Measurements from ENCODE around the gene MINPP1.
"Not testable (repeated sequence)": the region's sequence is repeated elsewhere in the genome, so short reads cannot be mapped to it uniquely, and the experiment has no call there.

MINPP1 gene

DNA sequence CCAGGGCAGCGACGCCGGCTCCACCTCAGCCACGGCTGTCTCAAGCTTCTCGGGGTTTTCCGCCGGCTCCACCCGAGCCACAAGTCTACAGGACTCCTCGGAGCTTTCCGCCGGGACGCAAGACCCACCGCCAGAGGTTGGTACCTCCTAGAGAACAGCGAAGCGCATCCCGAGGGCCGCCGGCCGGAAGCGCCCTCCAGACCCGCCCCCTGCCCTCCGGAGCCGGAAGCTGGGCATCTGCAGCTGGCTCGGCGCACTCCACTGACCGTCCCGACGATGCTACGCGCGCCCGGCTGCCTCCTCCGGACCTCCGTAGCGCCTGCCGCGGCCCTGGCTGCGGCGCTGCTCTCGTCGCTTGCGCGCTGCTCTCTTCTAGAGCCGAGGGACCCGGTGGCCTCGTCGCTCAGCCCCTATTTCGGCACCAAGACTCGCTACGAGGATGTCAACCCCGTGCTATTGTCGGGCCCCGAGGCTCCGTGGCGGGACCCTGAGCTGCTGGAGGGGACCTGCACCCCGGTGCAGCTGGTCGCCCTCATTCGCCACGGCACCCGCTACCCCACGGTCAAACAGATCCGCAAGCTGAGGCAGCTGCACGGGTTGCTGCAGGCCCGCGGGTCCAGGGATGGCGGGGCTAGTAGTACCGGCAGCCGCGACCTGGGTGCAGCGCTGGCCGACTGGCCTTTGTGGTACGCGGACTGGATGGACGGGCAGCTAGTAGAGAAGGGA lies at the start of gene MINPP1:
Gene MINPP1, plus strand, starts transcription at position 254 of the 726 bp plus-strand sequence. Its CDS starts 23 bp downstream, at position 277.
- peak; percentile 83 for DNase-seq (ENCODE audit: low spot score)

GRCh38 chr10:87456586-87457220 lies 48.0 kb upstream of the MINPP1 start:
- DNase-seq (ENCODE audit: low spot score), result not testable (repeated sequence)

- not testable (repeated sequence) for DNase-seq (ENCODE audit: low spot score)
Measured at GRCh38 chr10:87461751-87462150, 42.9 kb upstream of the MINPP1 start.

DNA sequence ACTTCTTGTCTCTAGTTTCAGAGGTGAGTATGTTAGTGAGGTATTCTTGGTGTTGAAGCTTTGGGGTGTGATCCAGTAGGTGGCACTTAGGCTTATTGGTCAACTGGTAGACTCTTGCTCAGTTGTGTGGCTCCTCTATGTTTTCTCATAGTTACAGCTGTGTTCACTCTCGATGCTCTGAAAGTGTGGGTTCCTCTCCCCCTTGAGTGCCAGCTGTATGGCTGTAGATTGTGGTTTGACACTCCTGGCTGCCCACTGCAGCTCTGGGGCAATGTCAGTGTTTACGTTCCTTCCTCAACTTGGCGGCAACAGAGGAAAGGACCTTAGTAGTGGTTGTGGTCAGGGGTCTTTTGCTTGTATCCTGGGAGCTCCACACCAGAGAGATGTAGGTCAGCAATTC lies 37.8 kb upstream of the MINPP1 start:
- DNase-seq (ENCODE audit: low spot score), result not testable (repeated sequence)

GRCh38 chr10:87488733-87489132 lies 16.0 kb upstream of the MINPP1 start:
- not testable (repeated sequence) for DNase-seq (ENCODE audit: low spot score)

DNA sequence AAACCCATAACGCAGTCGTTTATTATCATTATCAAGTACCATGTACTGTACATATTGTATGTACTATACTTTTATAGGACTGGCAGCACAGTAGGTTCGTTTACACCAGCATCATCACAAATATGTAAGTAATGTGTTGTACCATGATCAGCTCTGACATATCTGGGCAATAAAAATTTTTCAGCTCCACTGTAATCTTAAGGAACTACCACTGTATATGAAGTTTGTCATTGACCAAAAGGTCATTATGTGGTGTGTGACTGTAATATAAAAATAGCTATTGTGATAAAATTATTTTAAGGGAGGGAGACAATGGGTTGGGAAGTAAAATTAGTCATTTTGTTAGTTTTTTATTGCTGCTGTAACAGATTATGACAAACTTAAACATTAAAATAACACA lies 14.4 kb upstream of the MINPP1 start:
- not testable (repeated sequence) for DNase-seq (ENCODE audit: low spot score)

- not testable (repeated sequence) for DNase-seq (ENCODE audit: low spot score)
Measured at GRCh38 chr10:87492450-87492849, 12.2 kb upstream of the MINPP1 start.

- not testable (repeated sequence) for DNase-seq (ENCODE audit: low spot score)
Measured at GRCh38 chr10:87495446-87495845, 9.2 kb upstream of the MINPP1 start.

DNA sequence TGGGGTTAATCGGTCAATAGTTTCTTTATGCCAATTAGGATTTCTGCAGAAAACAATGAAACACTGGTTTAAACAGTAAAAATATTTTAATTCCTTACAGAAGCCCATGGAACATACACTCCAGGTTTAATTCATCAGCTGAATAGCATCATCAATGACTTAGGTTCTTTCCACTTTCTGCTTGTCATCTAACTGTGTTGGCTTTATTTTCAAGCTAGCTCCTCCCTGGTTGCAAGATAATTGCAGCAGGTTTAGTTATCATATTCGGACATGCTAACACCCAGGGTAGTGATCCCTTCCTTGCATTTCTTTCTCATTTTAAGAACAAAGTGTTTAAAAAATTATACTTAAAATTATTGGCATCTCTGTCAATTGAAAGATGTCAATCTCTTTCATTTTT lies 7.3 kb upstream of the MINPP1 start:
- DNase-seq (ENCODE audit: low spot score), result not testable (repeated sequence)

DNA sequence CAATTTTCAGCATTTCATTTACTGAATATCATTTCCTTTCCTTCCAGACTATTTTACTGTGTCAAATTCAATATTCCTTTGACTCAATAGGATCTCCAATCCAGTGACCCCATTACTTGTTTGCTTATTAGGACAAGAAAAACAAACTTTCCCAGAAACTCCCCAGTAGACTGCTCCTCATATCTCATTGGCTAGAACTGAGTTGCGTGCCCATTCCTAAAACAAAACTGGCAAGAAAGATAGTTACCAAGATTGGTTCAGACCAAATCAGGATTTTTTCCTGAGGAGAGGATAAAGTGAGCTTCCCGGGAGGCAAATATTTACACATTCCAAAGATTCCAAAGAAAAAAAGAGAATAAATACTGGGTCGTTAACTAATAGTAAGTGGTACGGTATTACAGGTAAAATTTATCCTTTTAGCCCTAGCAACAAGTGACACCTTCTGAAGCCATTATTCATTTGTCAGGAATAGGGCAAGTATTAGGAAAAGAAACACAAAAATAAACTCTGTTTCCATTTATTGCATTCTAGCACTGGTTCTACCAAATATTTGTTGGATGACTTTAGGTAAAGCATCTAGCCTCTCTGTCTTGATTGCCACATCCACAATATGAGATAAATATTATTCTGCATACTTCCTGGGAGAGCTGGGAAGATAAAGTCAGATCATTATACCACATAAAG lies 6.4 kb upstream of the MINPP1 start:
- DNase-seq (ENCODE audit: low spot score), result not testable (repeated sequence)

- DNase-seq (ENCODE audit: low spot score), result no peak
Measured at GRCh38 chr10:87500646-87501048, 4.0 kb upstream of the MINPP1 start.

DNA sequence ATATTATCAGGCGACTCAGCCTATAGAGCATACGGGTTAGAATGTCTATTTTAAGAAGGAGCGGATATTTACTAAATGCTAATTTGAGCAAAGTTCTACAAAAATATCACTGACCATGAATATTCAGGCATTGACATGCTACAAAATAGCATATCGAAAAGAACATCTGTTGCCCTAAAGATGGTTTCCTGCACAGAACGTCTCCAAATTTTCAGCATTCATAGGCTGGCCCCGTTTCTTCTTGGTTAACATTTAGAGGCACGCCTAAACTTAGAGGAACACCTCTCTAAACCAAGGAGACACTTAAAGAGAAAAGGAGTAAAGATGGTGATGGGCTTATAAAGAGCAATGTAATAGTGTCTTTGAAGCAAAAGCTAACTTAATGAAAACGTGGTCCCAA lies 1.3 kb upstream of the MINPP1 start:
- no peak for DNase-seq (ENCODE audit: low spot score)

DNA sequence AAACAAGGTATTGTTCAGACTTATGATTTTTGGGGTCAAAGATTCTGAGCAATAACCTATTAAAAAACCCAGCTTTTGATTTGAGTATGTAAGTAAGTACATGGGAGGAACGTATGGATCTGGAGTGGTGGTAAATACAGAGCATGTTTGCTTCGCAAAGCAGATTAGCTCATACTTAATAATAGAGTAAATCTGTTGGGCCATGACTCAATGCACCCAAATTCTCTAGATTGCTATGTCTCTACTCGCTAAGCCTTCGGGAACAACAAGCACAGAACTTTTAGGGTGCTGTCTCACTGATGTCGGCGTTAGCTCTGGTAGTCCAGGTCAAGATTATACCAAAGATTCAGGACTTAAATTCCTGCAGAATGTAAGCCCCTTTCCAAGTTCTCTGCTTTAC lies 807 bp upstream of the MINPP1 start:
- no peak for DNase-seq (ENCODE audit: low spot score)

DNA sequence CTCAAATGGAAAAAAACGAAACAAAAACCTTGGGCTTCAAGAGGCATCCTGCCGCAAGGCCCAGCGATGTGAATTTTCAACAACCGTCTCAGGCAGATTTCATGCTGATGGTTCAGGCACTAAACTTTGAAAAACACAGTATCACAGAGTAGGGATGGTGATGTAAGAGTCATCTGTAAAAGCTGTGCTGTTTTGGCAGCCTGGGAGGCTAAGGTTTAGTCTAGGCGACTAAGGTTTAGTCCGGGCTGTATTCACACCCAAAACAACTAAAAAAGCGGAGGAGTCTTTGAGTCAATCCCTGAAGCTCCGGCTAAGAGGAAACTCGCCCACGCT lies 420 bp upstream of the MINPP1 start:
- no peak for DNase-seq (ENCODE audit: low spot score)

DNA sequence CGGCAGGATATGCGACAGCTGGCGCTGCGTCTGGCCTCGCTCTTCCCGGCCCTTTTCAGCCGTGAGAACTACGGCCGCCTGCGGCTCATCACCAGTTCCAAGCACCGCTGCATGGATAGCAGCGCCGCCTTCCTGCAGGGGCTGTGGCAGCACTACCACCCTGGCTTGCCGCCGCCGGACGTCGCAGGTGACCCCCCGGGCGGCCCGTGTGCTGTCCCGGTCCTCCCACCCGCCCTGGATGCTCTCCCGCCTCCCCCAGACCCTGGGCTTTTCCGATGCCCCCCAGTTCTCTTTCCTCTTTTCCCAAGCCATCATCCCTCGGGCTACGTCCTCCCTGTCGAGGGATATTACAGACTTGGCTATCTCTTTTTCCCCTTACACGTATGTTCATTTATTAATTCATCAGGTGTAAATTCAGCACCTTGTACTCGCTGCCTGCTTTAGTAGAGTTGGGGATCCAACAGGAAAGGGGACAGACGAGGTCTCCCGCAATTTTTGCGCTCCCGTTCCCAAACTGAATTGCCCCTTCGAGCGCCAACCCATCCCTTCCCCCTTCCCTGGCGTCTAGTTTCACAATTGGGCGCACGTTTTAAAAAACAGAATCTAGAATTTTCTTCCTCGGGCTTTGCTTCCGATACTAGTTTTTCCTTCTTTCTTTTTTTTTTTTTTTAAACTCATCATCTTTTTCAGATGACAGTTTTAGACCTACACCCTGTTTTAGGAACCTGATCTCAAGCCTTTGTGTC lies 846 bp downstream of the MINPP1 start:
- peak; percentile 73 for DNase-seq (ENCODE audit: low spot score)

GRCh38 chr10:87506956-87507355 lies 2.3 kb downstream of the MINPP1 start:
- no peak for DNase-seq (ENCODE audit: low spot score)

DNA sequence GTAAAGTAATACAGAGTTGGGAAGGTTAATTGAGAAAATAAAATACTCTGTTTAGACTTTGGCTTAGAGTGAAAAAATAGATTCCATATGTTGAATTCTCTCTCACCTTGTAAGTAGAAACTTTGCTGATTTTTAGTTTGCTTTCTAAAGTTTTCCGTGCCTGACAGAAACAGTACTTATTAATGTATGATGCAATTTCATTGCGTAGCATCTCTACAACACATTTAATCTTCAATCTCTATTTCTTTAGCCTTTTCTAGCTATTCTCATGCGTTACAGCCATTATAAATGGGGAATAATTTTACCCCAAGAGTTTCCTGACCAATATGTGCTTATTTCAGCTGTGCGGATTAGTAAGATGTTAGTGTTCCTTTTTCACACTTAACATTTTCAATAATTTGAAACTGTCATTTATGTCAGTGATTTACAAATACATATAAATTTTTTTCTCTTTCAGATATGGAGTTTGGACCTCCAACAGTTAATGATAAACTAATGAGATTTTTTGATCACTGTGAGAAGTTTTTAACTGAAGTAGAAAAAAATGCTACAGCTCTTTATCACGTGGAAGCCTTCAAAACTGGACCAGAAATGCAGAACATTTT lies 3.3 kb downstream of the MINPP1 start:
- no peak for DNase-seq (ENCODE audit: low spot score)

DNA sequence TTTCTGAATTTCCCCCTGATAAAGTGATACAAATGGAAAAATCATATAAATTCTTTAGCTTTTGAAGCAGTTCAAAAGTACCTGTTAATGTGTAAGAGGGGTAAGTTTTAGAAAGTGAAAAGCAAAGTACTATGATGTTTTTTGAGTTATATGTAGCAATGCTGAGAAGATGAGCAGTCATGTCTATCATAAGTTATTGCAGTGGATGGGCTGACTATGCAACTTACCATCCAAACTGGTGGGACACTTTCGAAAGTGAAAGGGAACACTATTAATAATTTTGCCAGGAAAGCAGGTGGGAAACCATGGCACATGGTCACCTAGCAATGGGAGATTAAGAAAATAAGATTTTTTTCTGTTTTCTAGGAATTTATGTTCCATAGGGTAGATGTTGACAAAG lies 4.1 kb downstream of the MINPP1 start:
- DNase-seq (ENCODE audit: low spot score), result no peak

DNA sequence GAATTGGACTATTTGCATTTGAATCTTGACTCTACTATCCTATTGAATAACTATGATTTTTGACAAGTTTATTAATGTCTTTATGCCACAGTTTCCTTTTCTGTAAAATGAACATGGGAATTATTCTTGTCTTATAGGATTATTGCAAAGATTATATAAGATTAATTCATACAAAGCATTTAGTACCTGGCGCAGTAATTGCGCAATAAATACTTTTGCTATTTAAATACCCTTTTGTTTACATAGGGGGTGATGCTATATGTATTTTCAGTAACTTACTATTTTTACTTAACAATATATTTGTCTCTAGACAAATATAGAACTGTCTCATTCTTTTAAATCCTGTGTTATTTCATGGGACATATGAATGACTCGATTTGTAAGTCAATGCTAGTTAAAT lies 5.3 kb downstream of the MINPP1 start:
- DNase-seq (ENCODE audit: low spot score), result no peak

DNA sequence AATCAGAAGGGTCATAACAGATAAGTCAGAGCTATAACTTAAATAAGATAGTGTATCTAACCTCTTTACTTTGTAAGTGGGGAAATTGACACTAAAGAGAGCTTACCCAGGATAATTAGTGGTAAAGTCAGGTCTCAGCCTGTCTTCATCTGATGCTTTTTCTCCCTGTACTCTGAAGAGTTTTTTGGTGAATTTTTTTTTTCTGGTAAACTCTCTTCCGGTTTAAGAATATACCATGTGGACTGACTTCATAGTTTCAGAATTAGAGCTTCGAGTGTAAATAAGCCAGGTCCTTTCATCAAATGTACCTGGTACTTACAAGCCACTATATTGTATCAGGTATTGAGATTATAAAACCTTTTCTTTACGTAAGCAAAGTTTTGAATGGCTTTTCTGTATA lies 6.8 kb downstream of the MINPP1 start:
- DNase-seq (ENCODE audit: low spot score), result no peak

GRCh38 chr10:87518937-87519336 lies 14.2 kb downstream of the MINPP1 start:
- DNase-seq (ENCODE audit: low spot score), result no peak

DNA sequence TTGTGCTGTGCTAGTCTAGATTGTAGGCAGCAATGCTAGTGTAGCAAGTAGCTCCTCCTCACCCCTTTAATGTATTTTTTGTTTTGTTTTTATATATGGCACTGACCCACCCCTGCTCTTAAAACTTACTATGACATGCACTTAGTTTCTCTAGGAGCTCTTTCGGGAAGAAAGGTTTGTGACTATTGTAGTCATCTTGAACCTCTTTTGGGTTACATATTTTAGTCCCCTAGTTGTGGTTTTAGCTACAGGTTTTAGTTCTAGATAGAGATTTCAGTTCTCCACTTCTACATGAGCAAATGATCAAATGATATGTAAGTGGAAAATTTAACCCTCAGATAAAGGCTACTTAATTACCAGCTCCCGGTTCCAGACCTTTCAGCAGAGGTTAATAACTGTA lies 14.9 kb downstream of the MINPP1 start:
- no peak for DNase-seq (ENCODE audit: low spot score)

Measured in SW480 (cell line).